ENCODE data around the gene HECW1. TPM values are rescaled to one million over a fixed set of nuclear protein-coding genes. Genes with fewer than 3 reads are reported as not detected.

Gene HECW1
- total and polyA plus RNA-seq, 2 of the 8 experiments (the other 6 are each of a cell fraction or from before 2014, with no cell fraction given), result 2.9 to 12.7 TPM

DNA sequence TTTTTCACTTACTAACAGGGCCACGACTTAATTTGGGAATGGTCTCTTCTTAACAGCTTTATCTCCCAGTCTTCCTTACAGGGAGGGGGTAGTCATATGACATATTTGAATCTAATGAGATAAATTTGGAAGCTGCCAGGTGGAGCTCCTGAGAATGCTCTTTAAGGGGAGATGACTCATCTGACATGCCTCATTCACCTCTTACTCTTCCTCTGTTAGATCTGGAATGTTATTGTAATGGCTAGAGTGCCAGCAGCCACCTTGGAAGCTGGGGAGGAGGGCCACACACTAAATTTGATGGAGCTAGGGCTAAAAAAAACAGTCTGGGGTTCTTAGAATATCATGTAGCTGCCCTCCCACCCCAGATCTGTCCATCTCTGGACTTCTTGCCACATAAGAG is 22.7 kb downstream of the HECW1 start:
- no peak overlapping the region for H2AFZ ChIP-seq (ENCODE audit: low read length)
- H3K79me2 ChIP-seq (ENCODE audit: control insufficient read depth in 1 of 2, insufficient read depth in 2 of 2, low read length in 2 of 2), result no peaks in the 10 kb centered on the region
- H3K27me3 ChIP-seq (replicated peaks in 1 of 4; ENCODE audit: control insufficient read depth in 3 of 4, extremely low read depth in 1 of 4, insufficient read depth in 3 of 4, low read length in 3 of 4), result no peaks in the 10 kb centered on the region
- WGBS, 2 experiments (ENCODE audit: extremely low coverage in 1 of 2, insufficient coverage in 1 of 2, insufficient read length in 1 of 2, insufficient replicate concordance in 2 of 2, low coverage in 1 of 2, low lambda C conversion rate in 2 of 2, missing lambda C conversion rate in 1 of 2), result 29% methylated on average over 1 of the region's 1 CpG; no CpG with 5 or more reads in 1 of the 2 experiments
- H3K14ac ChIP-seq (ENCODE audit: insufficient read length), result no peak overlapping the region
- H3K4ac ChIP-seq (replicated peaks; ENCODE audit: insufficient read length, low read depth, low read length), result no peak overlapping the region
- no peak overlapping the region for H2BK15ac ChIP-seq (ENCODE audit: low read length)
- H3K4me1 ChIP-seq (replicated peaks in 1 of 4; ENCODE audit: control insufficient read depth in 3 of 4, insufficient read depth in 4 of 4, low read length in 3 of 4), result peaks cover 6 to 16% (median 13%) of the 10 kb centered on the region in 4 experiments; a peak in 6 of 7 replicates
- H3K4me3 ChIP-seq (ENCODE audit: extremely low read depth in 1 of 4, insufficient read depth in 2 of 4, low read depth in 3 of 4, low read length in 4 of 4), result peak overlapping the region in 1 of 4 experiments; percentile 3; a peak in 1 of 8 replicates
- H2BK20ac ChIP-seq (ENCODE audit: low read length), result no peak overlapping the region
- TF ChIP-seq PHF8 (conservative IDR thresholded peaks at IDR 0.05; ENCODE audit: low read depth, low read length) (no peak), SP1 (IDR thresholded peaks at IDR 0.05; ENCODE audit: low read depth, low read length) (0 out of 2 replicates have a peak, but pooled peaks have one; percentile 26), BCL11A (IDR thresholded peaks at IDR 0.05; ENCODE audit: low read depth in 2 of 2, low read length in 2 of 2) (no peak), JUND (IDR thresholded peaks at IDR 0.05; ENCODE audit: low read length) (peak; percentile 96), JUN (IDR thresholded peaks at IDR 0.05; ENCODE audit: low read depth, low read length) (0 out of 2 replicates have a peak, but pooled peaks have one; percentile 58), KDM1A (IDR thresholded peaks at IDR 0.05; ENCODE audit: borderline replicate concordance, low read length) (peak; percentile 79; the same call in 1 of the 2 replicates), TCF12 (IDR thresholded peaks at IDR 0.05; ENCODE audit: low read depth, low read length) (peak; percentile 74; the same call in 1 of the 2 replicates), TEAD4 (IDR thresholded peaks at IDR 0.05; ENCODE audit: low read depth, low read length) (peak; percentile 52; the same call in 1 of the 2 replicates), NANOG (IDR thresholded peaks at IDR 0.05; ENCODE audit: insufficient read depth, low read depth, low read length, poor library complexity, severe bottlenecking) (no peak)
- no peak overlapping the region for H3K9ac ChIP-seq (replicated peaks in 1 of 4; ENCODE audit: extremely low read depth in 1 of 4, low read depth in 3 of 4, low read length in 3 of 4)
- no peak overlapping the region for H4K8ac ChIP-seq (ENCODE audit: extremely low read depth, insufficient read depth, low read length)
- no peak overlapping the region for H4K5ac ChIP-seq (ENCODE audit: insufficient read length, low read depth, low read length)
- no peak overlapping the region for H3K4me2 ChIP-seq (ENCODE audit: insufficient read depth in 1 of 2, low read depth in 2 of 2, low read length in 2 of 2)
- H2AK5ac ChIP-seq (ENCODE audit: low read depth, low read length), result no peak overlapping the region
- ChIA-PET CTCF (ENCODE audit: partially characterized antibody) (interaction anchor here (0.6 to 3.2 kb wide), 11 partner anchors 8 to 320 kb away, joined by 3 to 13 read pairs (median 3); no protein-coding TSS in a partner anchor), POLR2A (ENCODE audit: partially characterized antibody) (interaction anchor here (0.6 to 1.4 kb wide), 5 partner anchors 28 to 587 kb away, joined by 3 to 4 read pairs (median 3); partner anchors contain the start of gene MRPL32)
- H2BK120ac ChIP-seq (replicated peaks; ENCODE audit: low read depth, low read length), result no peak overlapping the region
- DNase-seq (ENCODE audit: low read depth in 1 of 2, low spot score in 2 of 2) (no peak), FAIRE-seq (no peak)
- peak overlapping the region; percentile 31 for H4K91ac ChIP-seq (replicated peaks; ENCODE audit: insufficient read length, low read length)
- no peaks in the 10 kb centered on the region; the same call in 1 of the 2 replicates for H3K79me1 ChIP-seq (ENCODE audit: low read depth, low read length)
- H3K23ac ChIP-seq (ENCODE audit: insufficient read length), result no peak overlapping the region
- no peaks in the 10 kb centered on the region for H3K23me2 ChIP-seq (ENCODE audit: low read depth, low read length)
- peak overlapping the region; percentile 57; the same call in 1 of the 2 replicates for H2BK5ac ChIP-seq (ENCODE audit: low read depth, low read length)
- no peak overlapping the region for H2BK12ac ChIP-seq (ENCODE audit: low read depth, low read length)
- H3K18ac ChIP-seq (ENCODE audit: extremely low read depth, low read length), result 0 out of 2 replicates have a peak overlapping the region, but pooled peaks have one; percentile 52
- no peak overlapping the region for H3K56ac ChIP-seq (replicated peaks; ENCODE audit: insufficient read length, low read depth, low read length)
- no peaks in the 10 kb centered on the region for H3K9me3 ChIP-seq (ENCODE audit: insufficient read depth in 2 of 2, low read depth in 1 of 2, low read length in 1 of 2)
- H4K20me1 ChIP-seq (replicated peaks in 1 of 2; ENCODE audit: control insufficient read depth in 1 of 2, insufficient read depth in 2 of 2, low read length in 2 of 2), result no peaks in the 10 kb centered on the region
- H3K36me3 ChIP-seq (ENCODE audit: control insufficient read depth in 2 of 4, insufficient read depth in 4 of 4, low read length in 3 of 4), result no peaks in the 10 kb centered on the region
- no peak overlapping the region for H3K27ac ChIP-seq (ENCODE audit: low read depth, low read length)

All from H1 (cell line).